GM03348 (cell line): ENCODE measurements around the gene TBKBP1.

Source experiments
- DNase-seq: peaks from one replicate; pipeline ENCODE4 v3.0.0; 2012; ENCODE audit warnings: low spot score

The TBKBP1 gene

GRCh38 chr17:47713980-47714700, 20.2 kb downstream of the TBKBP1 start:
- no peak for DNase-seq

GRCh38 chr17:47714773-47715396, 20.9 kb downstream of the TBKBP1 start:
- DNase-seq: no peak

- DNase-seq: no peak
Measured at GRCh38 chr17:47715669-47716325, 21.8 kb downstream of the TBKBP1 start.

GRCh38 chr17:47716375-47716774, 22.4 kb downstream of the TBKBP1 start:
- DNase-seq: no peak

GRCh38 chr17:47717261-47717697, 23.3 kb downstream of the TBKBP1 start:
- DNase-seq: no peak

DNA sequence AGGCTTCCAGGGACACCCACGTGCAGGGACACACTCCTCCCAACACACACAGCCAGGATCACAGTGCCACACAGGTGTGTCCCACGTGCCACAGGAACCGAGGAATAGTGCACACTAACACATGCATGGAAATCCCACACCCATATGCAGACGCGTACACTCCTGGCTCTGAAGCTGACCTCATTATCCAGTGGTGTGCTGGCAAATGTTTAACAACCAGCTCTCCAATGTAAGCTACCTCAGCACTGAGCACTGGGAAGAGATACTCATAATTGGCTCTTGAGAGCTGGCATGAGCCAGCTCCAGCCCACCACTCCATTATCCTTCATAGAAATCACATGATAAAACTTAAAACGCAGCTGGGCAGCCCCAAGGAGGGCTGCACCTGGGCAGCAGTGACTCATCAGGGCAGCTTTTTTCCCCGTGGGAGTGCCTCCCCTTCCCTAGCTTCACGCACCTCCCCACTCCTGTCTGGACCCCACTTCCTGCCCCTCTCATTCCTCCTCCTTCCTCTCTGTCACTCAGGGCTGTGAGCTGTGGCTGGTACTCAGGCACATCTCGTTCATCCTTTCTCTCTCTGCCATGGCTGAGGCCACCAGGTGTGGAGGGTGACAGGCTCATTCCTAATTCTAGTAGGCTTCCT, 24.1 kb downstream of the TBKBP1 start:
- DNase-seq: no peak

GRCh38 chr17:47718634-47719405, 24.9 kb downstream of the TBKBP1 start:
- DNase-seq: no peak

DNA sequence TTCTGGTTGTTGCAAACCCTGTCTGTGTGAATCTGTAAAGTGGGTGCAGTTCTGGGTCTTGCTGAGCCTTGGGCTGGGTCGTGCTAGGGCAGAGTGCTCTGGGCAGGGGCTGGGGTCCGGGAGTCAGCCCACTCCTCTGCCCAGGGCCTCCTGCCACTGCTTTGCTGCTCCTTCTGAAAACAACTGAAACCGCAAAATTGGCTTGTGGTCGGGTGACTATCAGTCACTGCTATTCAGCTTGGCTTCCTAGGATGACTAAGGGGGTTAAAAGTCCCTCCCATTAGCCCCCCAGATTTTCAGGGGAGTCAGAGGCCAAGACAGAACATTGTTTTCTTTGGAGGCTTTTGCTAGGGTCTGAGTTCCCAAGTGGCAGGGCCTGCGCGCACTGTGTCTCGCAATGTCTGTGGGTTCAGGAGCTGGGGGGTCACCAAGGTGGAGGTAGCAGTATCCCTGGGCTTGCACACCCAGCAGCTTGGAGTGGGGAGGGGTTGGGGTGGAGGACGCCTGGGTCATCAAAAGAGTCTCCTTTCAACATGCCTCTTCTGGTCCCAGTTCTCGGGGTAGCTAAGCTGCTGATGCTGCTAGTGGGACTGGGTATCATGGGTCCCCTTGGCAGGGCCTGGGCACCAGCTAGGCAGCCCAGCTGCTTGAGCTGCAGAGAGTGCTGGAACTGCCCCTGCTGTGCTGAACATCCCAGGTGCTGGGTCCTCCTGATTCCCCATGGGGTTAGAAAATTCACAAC, 25.6 kb downstream of the TBKBP1 start:
- DNase-seq: peak; percentile 79

DNA sequence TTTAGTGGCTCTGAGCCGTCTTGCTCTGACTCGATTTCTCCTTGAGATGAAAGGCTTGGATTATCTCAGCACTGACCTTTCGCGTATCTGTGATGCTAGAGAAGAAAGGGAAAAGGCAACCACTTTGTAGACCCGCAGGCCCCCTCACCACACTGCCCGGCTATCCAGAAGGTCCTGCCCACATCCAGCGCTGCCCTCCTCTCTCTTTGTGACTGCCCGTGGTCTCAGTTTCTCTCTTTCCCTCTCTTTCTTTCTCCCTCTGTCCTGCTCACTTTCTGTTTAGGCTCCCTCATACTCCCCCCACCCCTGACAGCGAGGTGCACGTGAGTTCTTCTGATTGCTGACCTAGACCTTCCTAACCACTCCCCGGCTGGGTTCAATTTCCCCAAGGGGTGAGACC, 26.2 kb downstream of the TBKBP1 start:
- no peak for DNase-seq

GRCh38 chr17:47720754-47721533, 27.0 kb downstream of the TBKBP1 start:
- DNase-seq: peak; percentile 60

GRCh38 chr17:47721725-47722124, 27.8 kb downstream of the TBKBP1 start:
- no peak for DNase-seq

GRCh38 chr17:47724705-47725104, 30.7 kb downstream of the TBKBP1 start:
- no peak for DNase-seq

DNA sequence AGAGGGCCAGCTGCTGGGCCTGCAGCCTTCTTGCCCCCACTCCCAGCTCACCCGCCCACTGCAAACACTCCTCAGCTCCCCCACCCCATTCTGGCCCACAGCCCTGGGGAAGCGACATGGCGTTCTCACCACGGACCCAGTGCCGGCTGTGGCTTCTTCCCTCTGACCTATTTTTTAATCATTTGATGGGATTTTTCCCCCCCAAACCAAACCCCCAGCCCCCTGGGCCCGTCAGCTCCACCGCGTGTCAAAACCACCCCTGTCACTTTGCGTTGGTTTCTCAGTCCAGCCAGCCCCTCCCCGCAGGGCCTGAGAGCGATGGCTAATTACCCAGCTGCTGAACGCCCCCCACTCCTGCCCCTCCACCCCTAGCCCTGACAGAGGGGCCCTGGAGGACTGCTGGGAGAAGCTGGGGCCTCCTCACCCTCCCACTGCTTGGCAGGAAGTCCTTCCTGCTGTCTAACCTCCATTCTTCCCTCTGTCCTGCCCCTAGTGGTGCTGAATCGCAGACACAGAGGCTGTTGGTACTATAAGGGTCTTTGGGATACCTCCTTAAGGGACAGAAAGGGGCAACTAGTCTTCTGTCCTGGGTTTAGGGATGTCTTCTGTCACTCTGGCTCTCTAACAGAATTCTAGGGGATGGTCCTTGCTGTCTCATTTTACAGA, 31.6 kb downstream of the TBKBP1 start:
- no peak for DNase-seq

GRCh38 chr17:47726796-47727703, 33.1 kb downstream of the TBKBP1 start:
- DNase-seq: no peak

DNA sequence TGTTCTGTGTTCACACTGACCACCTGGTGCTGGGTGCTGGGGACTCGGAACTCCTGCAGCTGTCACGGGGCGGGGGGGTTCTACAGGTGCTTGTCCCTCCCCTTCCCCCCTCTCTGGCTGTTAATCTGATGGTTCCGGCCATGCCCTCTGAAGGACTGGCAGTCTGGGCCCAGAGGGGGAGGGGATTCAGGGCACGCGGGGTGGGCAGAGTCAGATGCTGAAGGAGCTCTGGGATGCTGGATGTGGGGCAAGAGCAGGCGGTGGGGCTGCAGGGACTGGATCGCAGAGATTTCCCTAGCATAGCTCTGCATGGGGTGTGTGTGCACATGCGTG, 33.7 kb downstream of the TBKBP1 start:
- DNase-seq: no peak

DNA sequence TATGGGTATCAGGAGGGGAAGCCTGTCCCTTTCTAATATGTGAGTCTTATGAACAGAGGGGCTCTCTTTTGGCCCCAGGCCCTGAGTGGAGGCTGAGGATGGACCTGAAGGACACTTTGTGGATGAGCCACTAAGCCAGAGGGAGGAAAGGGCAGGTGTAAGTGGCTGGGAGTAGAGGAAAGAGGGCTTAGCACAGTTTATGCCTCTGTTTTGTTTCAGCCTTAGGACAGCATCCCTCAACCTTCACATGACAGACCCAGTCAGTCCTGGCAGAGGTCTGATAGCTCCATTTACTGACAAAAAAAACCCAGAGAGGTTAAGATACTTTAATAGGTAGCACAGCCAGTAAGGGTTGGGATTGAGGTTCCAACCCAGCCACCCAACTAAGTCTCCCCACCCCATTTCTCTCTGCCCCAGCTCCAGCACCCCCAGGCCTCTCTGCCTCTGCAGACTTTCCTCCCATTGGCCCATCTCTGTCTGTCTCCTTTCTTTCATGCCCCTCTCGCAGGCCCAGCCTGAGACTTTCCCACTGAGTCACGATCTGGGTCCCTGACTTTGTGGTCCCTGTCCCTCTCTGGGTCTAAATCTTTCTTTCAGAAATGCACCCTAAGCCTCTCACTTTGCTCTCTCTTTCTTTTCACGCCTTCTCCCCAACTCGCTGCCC, 34.4 kb downstream of the TBKBP1 start:
- DNase-seq: no peak

DNA sequence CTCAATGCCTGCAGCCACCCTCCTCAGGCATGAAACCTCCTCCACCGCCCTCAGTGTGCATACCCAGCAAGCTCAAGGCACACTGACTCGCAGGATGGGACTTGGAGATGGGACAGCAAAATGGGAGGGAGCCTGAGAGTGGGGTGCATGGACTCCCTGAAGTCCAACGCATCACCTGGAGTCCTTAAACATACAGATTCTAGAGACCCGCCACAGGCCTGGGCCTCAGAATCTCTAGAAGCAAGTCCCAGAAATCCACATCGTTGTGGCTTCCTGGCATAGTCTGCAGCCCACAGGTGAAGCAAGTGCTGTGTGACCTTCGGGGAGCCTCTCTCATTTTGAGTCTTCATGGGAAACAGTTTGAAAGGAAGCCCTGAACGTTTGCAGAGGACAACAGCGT, 35.5 kb downstream of the TBKBP1 start:
- DNase-seq: no peak

DNA sequence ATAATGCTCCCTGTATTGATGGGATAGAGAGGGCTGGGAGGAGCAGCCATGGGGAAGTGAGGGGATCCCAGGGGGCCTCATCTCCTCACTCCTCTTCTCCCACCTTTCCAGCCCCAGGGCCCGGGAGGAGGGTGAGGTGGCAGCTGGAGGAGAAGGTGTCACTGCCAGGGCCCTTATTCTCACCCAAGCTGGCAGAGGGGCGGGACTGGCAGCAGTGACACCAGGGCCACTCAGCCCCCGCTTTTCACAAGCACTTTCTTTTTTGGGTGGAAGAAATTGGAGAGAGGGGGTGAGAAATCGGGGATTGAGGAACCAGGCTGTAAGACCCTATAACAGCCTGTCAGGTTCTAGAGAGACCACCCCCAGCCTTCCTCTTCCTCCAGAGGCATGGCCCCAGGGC, 36.7 kb downstream of the TBKBP1 start:
- no peak for DNase-seq
